Measurements from ENCODE around the gene QPCTL. TPM values are rescaled to one million over a fixed set of nuclear protein-coding genes. Genes with fewer than 3 reads are reported as not detected.
"Not testable (repeated sequence)": the region's sequence is repeated elsewhere in the genome, so short reads cannot be mapped to it uniquely, and the experiment has no call there.

QPCTL gene
- total and polyA plus RNA-seq, 2 of the 13 experiments (the other 11 are each of a cell fraction or from before 2014, with no cell fraction given): 16.0 to 19.1 TPM

DNA sequence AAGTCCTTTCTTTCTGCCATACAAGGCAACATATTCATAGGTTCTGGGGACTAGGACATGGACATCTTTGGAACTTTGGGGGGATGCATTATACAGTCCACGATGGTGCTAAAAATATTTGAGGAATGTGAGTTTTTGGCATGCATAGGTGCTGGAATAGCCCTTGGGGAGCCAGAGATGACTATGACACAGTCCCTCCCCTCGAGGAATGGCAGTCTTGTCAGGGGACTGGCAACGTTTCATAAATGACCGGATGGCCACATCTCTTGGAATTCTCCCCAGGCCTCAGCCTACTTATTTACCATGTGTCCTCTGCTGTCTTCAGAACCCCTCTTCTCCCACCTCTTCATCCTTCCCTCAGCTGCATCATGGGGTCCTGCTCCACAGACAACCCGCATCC, 54.4 kb downstream of the QPCTL start:
- BruUV-seq (replicated peaks): no TSS peak
- intact Hi-C loops (cut with micrococcal nuclease; ENCODE audit: unreplicated experiment): no loop called here
- peaks cover 0 to 32% of the 10 kb centered on the region in 2 experiments; a peak in 2 of 5 replicates for H3K27me3 ChIP-seq (ENCODE audit: control insufficient read depth in 1 of 2, insufficient read depth in 2 of 2, low read length in 2 of 2)
- FAIRE-seq (no peak), DNase-seq (ENCODE audit: low spot score) (no peak), ATAC-seq (no peak)
- TF ChIP-seq SP140L (CRISPR knock-in tag; IDR thresholded peaks at IDR 0.05; ENCODE audit: borderline replicate concordance): no peak
- no peak for TF ChIP-seq ZNF510 (CRISPR knock-in tag; IDR thresholded peaks at IDR 0.05; ENCODE audit: low read depth)
- TF ChIP-seq, protein P1, sequence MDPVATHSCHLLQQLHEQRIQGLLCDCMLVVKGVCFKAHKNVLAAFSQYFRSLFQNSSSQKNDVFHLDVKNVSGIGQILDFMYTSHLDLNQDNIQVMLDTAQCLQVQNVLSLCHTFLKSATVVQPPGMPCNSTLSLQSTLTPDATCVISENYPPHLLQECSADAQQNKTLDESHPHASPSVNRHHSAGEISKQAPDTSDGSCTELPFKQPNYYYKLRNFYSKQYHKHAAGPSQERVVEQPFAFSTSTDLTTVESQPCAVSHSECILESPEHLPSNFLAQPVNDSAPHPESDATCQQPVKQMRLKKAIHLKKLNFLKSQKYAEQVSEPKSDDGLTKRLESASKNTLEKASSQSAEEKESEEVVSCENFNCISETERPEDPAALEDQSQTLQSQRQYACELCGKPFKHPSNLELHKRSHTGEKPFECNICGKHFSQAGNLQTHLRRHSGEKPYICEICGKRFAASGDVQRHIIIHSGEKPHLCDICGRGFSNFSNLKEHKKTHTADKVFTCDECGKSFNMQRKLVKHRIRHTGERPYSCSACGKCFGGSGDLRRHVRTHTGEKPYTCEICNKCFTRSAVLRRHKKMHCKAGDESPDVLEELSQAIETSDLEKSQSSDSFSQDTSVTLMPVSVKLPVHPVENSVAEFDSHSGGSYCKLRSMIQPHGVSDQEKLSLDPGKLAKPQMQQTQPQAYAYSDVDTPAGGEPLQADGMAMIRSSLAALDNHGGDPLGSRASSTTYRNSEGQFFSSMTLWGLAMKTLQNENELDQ (CRISPR knock-in tag; IDR thresholded peaks at IDR 0.05; ENCODE audit: borderline replicate concordance): no peak
- TF ChIP-seq AHR (CRISPR knock-in tag; IDR thresholded peaks at IDR 0.05): no peak
- no peak for TF ChIP-seq ZNF549 (CRISPR knock-in tag; IDR thresholded peaks at IDR 0.05)
- no peak for TF ChIP-seq CBX2 (IDR thresholded peaks at IDR 0.05; ENCODE audit: low read depth, low read length)
- TF ChIP-seq CBX2 (CRISPR knock-in tag; IDR thresholded peaks at IDR 0.05; ENCODE audit: low read depth): no peak
- in situ Hi-C loops (cut with HindIII; ENCODE audit: extremely low pct_ligation_motif_present, low pct_unique_long_range_greater_than_20kb): no loop called here
- no peak overlapping the region for H3K4me3 ChIP-seq (replicated peaks in 1 of 3; ENCODE audit: insufficient read depth in 1 of 3, low read depth in 2 of 3, low read length in 3 of 3)
- H3K4me2 ChIP-seq (ENCODE audit: low read depth, low read length): no peak overlapping the region
- ChIA-PET POLR2A (no interaction called here), CTCF (ENCODE audit: low intra/inter-chr PET ratio, low total read pairs) (no interaction called here)
- WGBS (ENCODE audit: low lambda C conversion rate): 48% methylated on average over 5 of the region's 5 CpGs
- H3K27ac ChIP-seq (ENCODE audit: extremely low read length, insufficient read depth, low read length): no peak overlapping the region
- H2AFZ ChIP-seq (ENCODE audit: low read length): no peak overlapping the region
- H4K20me1 ChIP-seq (ENCODE audit: insufficient read depth, low read length): no peaks in the 10 kb centered on the region
- H3K9ac ChIP-seq (ENCODE audit: insufficient read depth, low read depth, low read length): no peak overlapping the region
- H3K79me2 ChIP-seq (ENCODE audit: insufficient read depth, low read length): no peaks in the 10 kb centered on the region
- no peaks in the 10 kb centered on the region for H3K36me3 ChIP-seq (replicated peaks in 1 of 2; ENCODE audit: control insufficient read depth in 1 of 2, insufficient read depth in 2 of 2, low read length in 2 of 2)
- H3K9me3 ChIP-seq (ENCODE audit: low read length): no peaks in the 10 kb centered on the region
- peaks cover 30% of the 10 kb centered on the region for H3K4me1 ChIP-seq (ENCODE audit: insufficient read depth, low read length)

DNA sequence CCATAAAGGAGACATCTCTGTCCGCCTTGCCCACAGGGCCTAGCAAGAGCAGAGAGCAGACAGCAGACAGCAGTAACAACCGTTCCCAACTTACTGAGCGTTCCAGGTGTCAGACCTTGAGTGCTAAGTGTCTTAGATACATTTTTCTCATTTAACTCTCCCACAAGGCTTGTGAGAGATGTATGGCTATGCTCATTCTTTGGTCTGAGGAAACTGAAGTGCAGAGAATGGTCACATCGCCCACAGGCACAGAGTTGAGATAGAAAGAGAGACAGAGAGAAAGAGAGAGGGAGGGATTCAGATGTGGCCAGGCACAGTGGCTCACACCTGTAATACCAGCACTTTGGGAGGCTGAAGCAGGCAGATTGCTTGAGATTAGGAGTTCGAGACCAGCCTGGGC, 55.0 kb downstream of the QPCTL start:
- Histone ChIP-seq H3K4me3 (replicated peaks in 1 of 3; ENCODE audit: insufficient read depth in 1 of 3, low read depth in 2 of 3, low read length in 3 of 3) (no peak overlapping the region), H3K79me2 (ENCODE audit: insufficient read depth, low read length) (no peaks in the 10 kb centered on the region), H3K9me3 (ENCODE audit: low read length) (no peaks in the 10 kb centered on the region), H2AFZ (ENCODE audit: low read length) (no peak overlapping the region), H4K20me1 (ENCODE audit: insufficient read depth, low read length) (no peaks in the 10 kb centered on the region), H3K27me3 (ENCODE audit: control insufficient read depth in 1 of 2, insufficient read depth in 2 of 2, low read length in 2 of 2) (peaks cover 0 to 32% of the 10 kb centered on the region in 2 experiments; a peak in 2 of 5 replicates), H3K4me1 (ENCODE audit: insufficient read depth, low read length) (peaks cover 24% of the 10 kb centered on the region), H3K27ac (ENCODE audit: extremely low read length, insufficient read depth, low read length) (no peak overlapping the region), H3K9ac (ENCODE audit: insufficient read depth, low read depth, low read length) (no peak overlapping the region), H3K36me3 (replicated peaks in 1 of 2; ENCODE audit: control insufficient read depth in 1 of 2, insufficient read depth in 2 of 2, low read length in 2 of 2) (no peaks in the 10 kb centered on the region), H3K4me2 (ENCODE audit: low read depth, low read length) (no peak overlapping the region)
- ATAC-seq: no peak
- CTCF ChIA-PET (ENCODE audit: low intra/inter-chr PET ratio, low total read pairs): no interaction called here
- no peak for FAIRE-seq
- no peak for DNase-seq (ENCODE audit: low spot score)
- in situ Hi-C loops (cut with HindIII; ENCODE audit: extremely low pct_ligation_motif_present, low pct_unique_long_range_greater_than_20kb): no loop called here
- WGBS (ENCODE audit: low lambda C conversion rate): 28% methylated on average over 4 of the region's 5 CpGs
- intact Hi-C loops (cut with micrococcal nuclease; ENCODE audit: unreplicated experiment): no loop called here
- no TSS peak for BruUV-seq (replicated peaks)
- TF ChIP-seq IRX3 (CRISPR knock-in tag; IDR thresholded peaks at IDR 0.05; ENCODE audit: borderline replicate concordance, low read depth): no peak
- POLR2A ChIA-PET: no interaction called here

DNA sequence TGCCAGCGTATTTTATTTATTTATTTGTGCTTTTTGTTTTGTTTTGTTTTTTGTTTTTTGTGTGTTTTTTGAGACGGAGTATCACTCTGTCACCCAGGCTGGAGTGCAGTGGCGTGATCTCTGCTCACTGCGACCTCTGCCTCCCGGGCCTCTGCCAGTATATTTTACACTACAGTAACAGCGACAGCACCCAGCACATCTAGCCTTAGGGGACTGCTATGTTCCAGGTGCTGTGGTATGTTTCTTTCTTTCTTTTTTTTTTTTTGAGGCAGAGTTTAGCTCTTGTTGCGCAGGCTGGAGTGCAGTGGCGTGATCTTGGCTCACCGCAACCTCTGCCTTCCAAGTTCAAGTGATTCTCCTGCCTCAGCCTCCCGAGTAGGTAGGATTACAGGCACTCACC, 59.0 kb downstream of the QPCTL start:
- H3K79me2 ChIP-seq (ENCODE audit: insufficient read depth, low read length); H3K4me2 ChIP-seq (ENCODE audit: low read depth, low read length); H3K36me3 ChIP-seq (replicated peaks in 1 of 2; ENCODE audit: control insufficient read depth in 1 of 2, insufficient read depth in 2 of 2, low read length in 2 of 2); H3K9me3 ChIP-seq (ENCODE audit: low read length); in situ Hi-C loops (cut with HindIII; ENCODE audit: extremely low pct_ligation_motif_present, low pct_unique_long_range_greater_than_20kb); H3K4me3 ChIP-seq (replicated peaks in 1 of 3; ENCODE audit: insufficient read depth in 1 of 3, low read depth in 2 of 3, low read length in 3 of 3); H3K4me1 ChIP-seq (ENCODE audit: insufficient read depth, low read length); FAIRE-seq; CTCF ChIA-PET (ENCODE audit: low intra/inter-chr PET ratio, low total read pairs); intact Hi-C loops (cut with micrococcal nuclease; ENCODE audit: unreplicated experiment); ATAC-seq; H4K20me1 ChIP-seq (ENCODE audit: insufficient read depth, low read length); H3K9ac ChIP-seq (ENCODE audit: insufficient read depth, low read depth, low read length); H2AFZ ChIP-seq (ENCODE audit: low read length); DNase-seq (ENCODE audit: low spot score); BruUV-seq (replicated peaks); H3K27ac ChIP-seq (ENCODE audit: extremely low read length, insufficient read depth, low read length): not testable (repeated sequence)
- H3K27me3 ChIP-seq (ENCODE audit: control insufficient read depth in 1 of 2, insufficient read depth in 2 of 2, low read length in 2 of 2): peaks cover 0 to 25% of the 10 kb centered on the region in 2 experiments; a peak in 2 of 5 replicates
- 44% methylated on average over 10 of the region's 10 CpGs for WGBS (ENCODE audit: low lambda C conversion rate)
- POLR2A ChIA-PET: interaction anchor here (1.5 kb wide), 1 partner anchor 19 kb away, joined by 8 read pairs; the partner anchor contains the start of gene SIX5
